Prostate gland (tissue), 2 donors: ENCODE data around the gene PDE8A.

ENCODE experiments used
- POLR2A ChIP-seq: fragments of 450-650 bp; IDR thresholded peaks from one replicate; pipeline ENCODE4 v1.6.1; 2016; ENCODE audit warnings: antibody characterized with exemption, mild to moderate bottlenecking
- POLR2AphosphoS5 ChIP-seq: sonication (generic); formaldehyde crosslinking; IDR thresholded peaks from one replicate; pipeline ENCODE4 v1.6.1; 2017; ENCODE audit warnings: antibody characterized with exemption
- TF ChIP-seq, protein P1 (sequence below), 4 experiments: fragments of 200-600 bp in 2 of 4; fragments of 450-650 bp in 2 of 4; sonication (generic) in 2 of 4; IDR thresholded peaks; 1 replicate in 3 of 4; 2 replicates in 1 of 4; pipeline ENCODE4 v1.5.1; 2016 to 2019; ENCODE audit warnings: antibody characterized with exemption in 4 of 4, mild to moderate bottlenecking in 2 of 4, moderate library complexity in 2 of 4

DNA sequence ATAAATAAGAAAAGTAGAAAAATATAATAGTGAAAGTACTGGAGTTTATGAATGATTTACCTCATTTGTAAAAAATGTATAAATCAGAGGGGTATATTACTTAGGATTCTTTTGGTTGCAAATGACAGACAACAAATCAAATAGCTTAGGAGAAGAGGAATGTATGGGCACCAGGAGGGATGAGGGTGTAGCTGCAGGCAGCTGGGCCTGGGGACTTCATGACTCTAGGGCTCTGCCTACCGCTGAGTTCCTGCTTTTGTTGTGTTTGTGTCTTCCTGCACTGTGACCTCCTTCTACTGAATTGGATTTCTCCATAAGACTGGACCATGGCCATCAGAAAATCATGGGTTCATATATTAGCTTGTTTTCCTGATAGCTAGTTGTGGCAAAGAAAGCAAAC, 27.9 kb upstream of the PDE8A start:
- TF ChIP-seq, protein P1, sequence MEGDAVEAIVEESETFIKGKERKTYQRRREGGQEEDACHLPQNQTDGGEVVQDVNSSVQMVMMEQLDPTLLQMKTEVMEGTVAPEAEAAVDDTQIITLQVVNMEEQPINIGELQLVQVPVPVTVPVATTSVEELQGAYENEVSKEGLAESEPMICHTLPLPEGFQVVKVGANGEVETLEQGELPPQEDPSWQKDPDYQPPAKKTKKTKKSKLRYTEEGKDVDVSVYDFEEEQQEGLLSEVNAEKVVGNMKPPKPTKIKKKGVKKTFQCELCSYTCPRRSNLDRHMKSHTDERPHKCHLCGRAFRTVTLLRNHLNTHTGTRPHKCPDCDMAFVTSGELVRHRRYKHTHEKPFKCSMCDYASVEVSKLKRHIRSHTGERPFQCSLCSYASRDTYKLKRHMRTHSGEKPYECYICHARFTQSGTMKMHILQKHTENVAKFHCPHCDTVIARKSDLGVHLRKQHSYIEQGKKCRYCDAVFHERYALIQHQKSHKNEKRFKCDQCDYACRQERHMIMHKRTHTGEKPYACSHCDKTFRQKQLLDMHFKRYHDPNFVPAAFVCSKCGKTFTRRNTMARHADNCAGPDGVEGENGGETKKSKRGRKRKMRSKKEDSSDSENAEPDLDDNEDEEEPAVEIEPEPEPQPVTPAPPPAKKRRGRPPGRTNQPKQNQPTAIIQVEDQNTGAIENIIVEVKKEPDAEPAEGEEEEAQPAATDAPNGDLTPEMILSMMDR (IDR thresholded peaks at IDR 0.05), result no peak
- no peak for TF ChIP-seq POLR2A
- TF ChIP-seq POLR2AphosphoS5, result no peak
